Kidney (tissue), 14 donors: Measurements from ENCODE around the gene KIF5A. TPM values are rescaled to one million over a fixed set of nuclear protein-coding genes. Genes with fewer than 3 reads are reported as not detected.
A peak's percentile ranks its signal among the peaks of the same experiment; 100 is the strongest.
"Not testable (repeated sequence)": the region's sequence is repeated elsewhere in the genome, so short reads cannot be mapped to it uniquely, and the experiment has no call there.

Experiments
- DNase-seq, 5 donors: peaks; one replicate each; pipeline ENCODE4 v3.0.0-alpha.2; 2013 to 2020
- FAIRE-seq: peaks from 2 replicates; lab custom pipeline; 2012; peaks lifted over from hg19 to GRCh38; lab: Jason Lieb, UNC
- H3K27ac ChIP-seq, 2 donors: one replicate each; pipeline ENCODE4 v1.7.0; 2013; ENCODE audit warnings: low read depth in 2 of 2, low read length in 2 of 2, inconsistent platforms in 1 of 2
- H3K27me3 ChIP-seq: one replicate; pipeline ENCODE4 v1.7.1; 2013; ENCODE audit warnings: low read length, inconsistent platforms; ENCODE audit not compliant: control insufficient read depth, insufficient read depth
- H3K36me3 ChIP-seq, 3 donors: one replicate each; pipeline versions ENCODE4 v1.7.0 to v1.7.1; 2013; ENCODE audit warnings: low read length in 3 of 3, control low read depth in 1 of 3, inconsistent platforms in 1 of 3; ENCODE audit not compliant: insufficient read depth in 3 of 3, control insufficient read depth in 2 of 3
- H3K4me1 ChIP-seq, 3 donors: one replicate each; pipeline versions ENCODE4 v1.7.0 to v1.7.1; 2013; ENCODE audit warnings: low read length in 3 of 3, inconsistent platforms in 1 of 3, low read depth in 1 of 3; ENCODE audit not compliant: control insufficient read depth in 2 of 3, insufficient read depth in 2 of 3
- H3K4me3 ChIP-seq, 3 donors: one replicate each; pipeline versions ENCODE4 v1.7.0 to v1.8.1; 2013; ENCODE audit warnings: low read length in 3 of 3, control low read depth in 1 of 3, inconsistent platforms in 1 of 3
- H3K9ac ChIP-seq, 3 donors: one replicate each; pipeline versions ENCODE4 v1.7.0 to v1.7.1; 2013; ENCODE audit warnings: low read length in 3 of 3, control low read depth in 1 of 3, inconsistent platforms in 1 of 3
- H3K9me3 ChIP-seq, 3 donors: one replicate each; pipeline versions ENCODE4 v1.7.0 to v1.7.1; 2013; ENCODE audit warnings: low read length in 3 of 3, control low read depth in 1 of 3, inconsistent platforms in 1 of 3; ENCODE audit not compliant: control insufficient read depth in 2 of 3, insufficient read depth in 1 of 3
- intact Hi-C: fragments of 100-400 bp; cut with DNase I; formaldehyde crosslinking; loops from one replicate; pipeline ENCODE4 v1.11.1; 2022
- polyA plus RNA-seq: library from polyadenylated mRNA; stranded (reverse); fragments of 350-450 nt; fragmentation: Illumina TruSeq; extraction: RNeasy Lipid Tissue Mini Kit (QIAGEN cat#74804); gene quantifications from one replicate; pipeline ENCODE4 v1.2.3, GENCODE V29; 2014; ENCODE audit warnings: low read depth, low replicate concordance; ENCODE audit not compliant: insufficient read depth
- total RNA-seq: library from RNA; stranded (reverse); fragmentation: NEBNext Ultra II Directional; extraction: Animal tissue kit (Norgen Biotek cat#: 25700); gene quantifications from one replicate; pipeline ENCODE4 v1.2.1, GENCODE V29; 2021
- TF ChIP-seq, protein P1 (sequence below): IDR thresholded peaks from 3 replicates; pipeline ENCODE4 v1.5.1; 2012; ENCODE audit warnings: mild to moderate bottlenecking, moderate library complexity, borderline replicate concordance; ENCODE audit not compliant: insufficient read depth; ENCODE audit errors: extremely low read depth
- donor health status: control.
- donor health status: control.
- donor health status: control.
- donor health status: control.
- donor health status: control.
- donor health status: DM: yes; HTN: yes; CAD: no.
- donor health status: Normal renal cell carcinoma (clear cell type).

Gene KIF5A
- total and polyA plus RNA-seq, 2 donors from 2014 or later: 0.69 to 1.3 TPM

- FAIRE-seq (no peak), DNase-seq (no peak)
- H3K9me3 ChIP-seq: no peaks in the 10 kb centered on the region
- no peak overlapping the region for H3K27ac ChIP-seq
- H3K9ac ChIP-seq: no peak overlapping the region
- peak overlapping the region in 1 of 3 donors; percentile 11 for H3K4me3 ChIP-seq
- H3K36me3 ChIP-seq: peaks cover 13 to 49% (median 40%) of the 10 kb centered on the region in 3 donors
- H3K27me3 ChIP-seq: no peaks in the 10 kb centered on the region
- TF ChIP-seq, protein P1, sequence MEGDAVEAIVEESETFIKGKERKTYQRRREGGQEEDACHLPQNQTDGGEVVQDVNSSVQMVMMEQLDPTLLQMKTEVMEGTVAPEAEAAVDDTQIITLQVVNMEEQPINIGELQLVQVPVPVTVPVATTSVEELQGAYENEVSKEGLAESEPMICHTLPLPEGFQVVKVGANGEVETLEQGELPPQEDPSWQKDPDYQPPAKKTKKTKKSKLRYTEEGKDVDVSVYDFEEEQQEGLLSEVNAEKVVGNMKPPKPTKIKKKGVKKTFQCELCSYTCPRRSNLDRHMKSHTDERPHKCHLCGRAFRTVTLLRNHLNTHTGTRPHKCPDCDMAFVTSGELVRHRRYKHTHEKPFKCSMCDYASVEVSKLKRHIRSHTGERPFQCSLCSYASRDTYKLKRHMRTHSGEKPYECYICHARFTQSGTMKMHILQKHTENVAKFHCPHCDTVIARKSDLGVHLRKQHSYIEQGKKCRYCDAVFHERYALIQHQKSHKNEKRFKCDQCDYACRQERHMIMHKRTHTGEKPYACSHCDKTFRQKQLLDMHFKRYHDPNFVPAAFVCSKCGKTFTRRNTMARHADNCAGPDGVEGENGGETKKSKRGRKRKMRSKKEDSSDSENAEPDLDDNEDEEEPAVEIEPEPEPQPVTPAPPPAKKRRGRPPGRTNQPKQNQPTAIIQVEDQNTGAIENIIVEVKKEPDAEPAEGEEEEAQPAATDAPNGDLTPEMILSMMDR: no peak
- peaks cover 7 to 23% (median 20%) of the 10 kb centered on the region in 3 donors for H3K4me1 ChIP-seq
- intact Hi-C loops: no loop called here
Measured at GRCh38 chr12:57517187-57517586, 32.7 kb upstream of the KIF5A start.

DNA sequence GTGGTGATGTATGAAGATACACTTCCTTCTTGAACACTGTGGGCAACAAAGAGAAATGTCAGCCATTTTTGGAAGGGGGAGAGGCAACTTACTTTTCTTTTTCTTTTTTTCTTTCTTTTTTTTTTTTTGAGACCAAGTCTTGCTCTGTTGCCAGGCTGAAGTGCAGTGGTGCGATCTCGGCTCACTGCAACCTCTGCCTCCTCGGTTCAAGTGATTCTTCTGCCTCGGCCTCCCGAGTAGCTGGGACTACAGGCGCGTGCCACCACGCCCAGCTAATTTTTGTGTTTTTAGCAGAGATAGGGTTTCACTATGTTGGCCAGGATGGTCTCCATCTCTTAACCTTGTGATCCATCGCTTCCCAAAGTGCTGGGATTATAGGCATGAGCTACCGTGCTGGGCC is 32.1 kb upstream of the KIF5A start:
- DNase-seq, intact Hi-C loops, H3K27me3 ChIP-seq, FAIRE-seq, H3K9me3 ChIP-seq: not testable (repeated sequence)
- H3K9ac ChIP-seq: peak overlapping the region in 2 of 3 donors; percentile 72 to 95
- H3K36me3 ChIP-seq: peaks cover 13 to 43% (median 35%) of the 10 kb centered on the region in 3 donors
- H3K27ac ChIP-seq: peak overlapping the region; percentile 73 to 99
- H3K4me3 ChIP-seq: peak overlapping the region in 2 of 3 donors; percentile 91 to 99
- peaks cover 7 to 24% (median 20%) of the 10 kb centered on the region in 3 donors for H3K4me1 ChIP-seq

DNA sequence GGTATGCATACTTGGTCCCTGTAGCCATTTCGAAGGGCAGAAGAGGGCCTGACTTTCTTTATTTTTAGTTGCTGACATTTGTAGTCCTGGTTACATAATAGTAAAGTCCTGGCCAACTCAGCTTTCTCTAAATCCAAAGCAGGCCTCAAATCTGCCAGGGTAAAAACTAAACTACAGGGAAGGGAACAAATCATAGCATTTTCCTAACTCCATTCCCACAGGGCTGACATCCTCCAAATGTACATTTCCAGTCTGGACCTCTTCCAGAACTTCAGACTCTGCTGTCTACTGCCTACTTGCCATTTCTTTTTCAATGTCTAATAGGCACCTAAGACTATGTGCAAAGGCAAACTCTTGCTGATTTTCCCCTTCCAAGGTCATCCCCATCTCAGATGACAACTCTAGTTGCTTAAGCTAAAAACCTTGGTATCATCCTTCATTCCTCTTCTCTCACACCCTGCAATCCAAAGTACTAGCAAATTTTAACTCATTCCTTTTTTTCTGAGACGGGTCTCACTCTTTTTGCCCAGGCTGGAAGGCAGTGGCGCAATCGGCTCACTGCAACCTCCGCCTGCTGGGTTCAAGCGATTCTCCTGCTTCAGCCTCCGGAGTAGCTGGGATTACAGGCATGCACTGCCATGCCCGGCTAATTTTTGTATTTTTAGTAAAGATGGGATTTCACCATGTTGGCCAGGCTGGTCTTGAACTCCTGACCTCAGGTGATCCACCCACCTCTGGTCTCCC is 31.5 kb upstream of the KIF5A start:
- Histone ChIP-seq H3K9me3 (no peaks in the 10 kb centered on the region), H3K4me3 (peak overlapping the region in 2 of 3 donors; percentile 91 to 99), H3K27me3 (no peaks in the 10 kb centered on the region), H3K4me1 (peaks cover 7 to 24% (median 20%) of the 10 kb centered on the region in 3 donors), H3K36me3 (peaks cover 11 to 37% (median 32%) of the 10 kb centered on the region in 3 donors), H3K27ac (peak overlapping the region; percentile 98 to 99), H3K9ac (peak overlapping the region in 2 of 3 donors; percentile 72 to 95)
- FAIRE-seq (no peak), DNase-seq (no peak)
- intact Hi-C loops: no loop called here
- TF ChIP-seq, protein P1: no peak
